Measurements from ENCODE around the gene DNAH14.
"Not testable (repeated sequence)": the region's sequence is repeated elsewhere in the genome, so short reads cannot be mapped to it uniquely, and the experiment has no call there.

The DNAH14 gene

DNA sequence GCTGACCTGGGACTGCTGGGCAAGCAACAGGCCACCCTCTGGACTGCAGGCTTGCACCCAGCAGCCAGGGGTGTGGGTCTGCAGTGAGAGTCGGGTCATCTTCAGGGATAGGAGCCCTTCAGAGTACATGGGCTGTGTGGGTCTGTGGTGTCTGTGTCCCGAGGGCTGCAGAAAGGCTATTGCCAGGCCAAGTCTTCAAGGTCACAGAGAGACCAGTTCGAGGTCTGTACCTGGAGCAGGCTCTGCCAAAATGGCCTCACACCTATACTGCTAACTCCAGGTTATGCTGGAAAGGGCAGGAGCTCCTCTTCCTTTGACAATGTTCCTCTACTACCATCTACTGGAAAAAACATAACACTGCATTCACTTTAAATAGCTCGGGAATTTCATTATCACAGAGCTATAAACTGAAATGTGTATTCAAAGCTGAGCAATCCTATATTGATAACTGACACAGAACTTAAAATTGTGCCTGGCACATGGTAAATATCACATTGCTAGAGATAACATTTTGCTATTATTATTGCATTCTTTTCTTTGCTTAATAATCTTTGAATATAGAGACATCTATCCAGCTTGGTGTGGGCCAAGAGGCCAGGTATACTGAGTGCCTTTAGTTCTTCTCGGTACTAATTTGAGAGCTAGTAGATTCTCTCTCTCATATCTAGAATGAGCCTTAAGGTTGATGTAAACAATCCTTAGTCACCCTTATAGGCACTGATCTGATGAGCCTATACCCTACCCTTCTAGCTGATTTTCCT, 6.9 kb upstream of the DNAH14 start:
- no peak for DNase-seq

DNA sequence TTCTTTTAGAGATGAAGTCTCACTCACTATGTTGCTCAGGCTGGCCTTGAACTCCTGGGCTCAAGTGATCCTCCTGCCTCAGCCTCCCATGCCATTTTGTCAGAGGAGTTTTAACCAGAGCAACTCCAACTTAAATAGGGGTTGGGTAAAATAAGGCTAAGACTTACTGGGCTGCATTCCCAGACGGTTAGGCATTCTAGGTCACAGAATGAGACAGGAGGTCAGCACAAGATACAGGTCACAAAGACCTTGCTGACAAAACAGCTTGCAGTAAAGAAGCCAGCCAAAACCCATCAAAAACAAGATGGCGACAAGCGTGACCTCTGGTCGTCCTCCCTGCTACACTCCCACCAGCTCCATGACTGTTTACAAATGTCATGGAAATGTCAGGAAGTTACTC, 5.7 kb upstream of the DNAH14 start:
- DNase-seq: no peak

GRCh38 chr1:224927631-224928030, 1.8 kb upstream of the DNAH14 start:
- DNase-seq: not testable (repeated sequence)

DNA sequence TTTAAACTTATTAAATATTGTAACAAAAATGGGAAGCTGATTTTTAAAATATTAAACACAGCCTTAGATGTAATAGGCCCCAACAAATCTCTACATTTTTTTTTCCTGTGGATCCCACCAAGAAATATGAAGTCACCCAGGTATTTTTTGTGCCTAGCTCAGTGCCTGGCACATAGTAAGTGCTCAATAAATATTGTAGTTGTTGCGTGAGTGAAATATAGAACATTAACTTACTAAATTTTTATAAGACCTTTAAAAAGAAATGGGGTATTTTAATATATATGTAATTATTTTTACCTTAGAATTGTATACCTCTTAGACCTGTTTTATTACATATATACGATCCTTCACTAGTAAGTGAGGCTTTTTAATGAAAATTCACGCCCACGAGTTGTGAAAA, 569 bp upstream of the DNAH14 start:
- DNase-seq: no peak

GRCh38 chr1:224931605-224932004, 2.1 kb downstream of the DNAH14 start:
- DNase-seq: no peak

- no peak for DNase-seq
Measured at GRCh38 chr1:224932607-224933249, 3.3 kb downstream of the DNAH14 start.

- DNase-seq: no peak
Measured at GRCh38 chr1:224933584-224933983, 4.1 kb downstream of the DNAH14 start.

- DNase-seq: no peak
Measured at GRCh38 chr1:224938652-224939051, 9.2 kb downstream of the DNAH14 start.

GRCh38 chr1:224939844-224940425, 10.5 kb downstream of the DNAH14 start:
- no peak for DNase-seq

DNA sequence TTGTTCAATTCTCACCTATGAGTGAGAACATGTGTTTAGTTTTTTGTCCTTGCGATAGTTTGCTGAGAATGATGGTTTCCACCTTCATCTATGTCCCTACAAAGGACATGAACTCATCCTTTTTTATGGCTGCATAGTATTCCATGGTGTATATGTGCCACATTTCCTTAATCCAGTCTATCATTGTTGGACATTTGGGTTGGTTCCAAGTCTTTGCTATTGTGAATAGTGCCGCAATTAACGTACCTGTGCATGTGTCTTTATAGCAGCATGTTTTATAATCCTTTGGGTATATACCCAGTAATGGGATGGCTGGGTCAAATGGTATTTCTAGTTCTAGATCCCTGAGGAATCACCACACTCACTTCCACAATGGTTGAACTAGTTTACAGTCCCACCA, 11.3 kb downstream of the DNAH14 start:
- not testable (repeated sequence) for DNase-seq

- DNase-seq: not testable (repeated sequence)
Measured at GRCh38 chr1:224945651-224946348, 16.3 kb downstream of the DNAH14 start.

DNA sequence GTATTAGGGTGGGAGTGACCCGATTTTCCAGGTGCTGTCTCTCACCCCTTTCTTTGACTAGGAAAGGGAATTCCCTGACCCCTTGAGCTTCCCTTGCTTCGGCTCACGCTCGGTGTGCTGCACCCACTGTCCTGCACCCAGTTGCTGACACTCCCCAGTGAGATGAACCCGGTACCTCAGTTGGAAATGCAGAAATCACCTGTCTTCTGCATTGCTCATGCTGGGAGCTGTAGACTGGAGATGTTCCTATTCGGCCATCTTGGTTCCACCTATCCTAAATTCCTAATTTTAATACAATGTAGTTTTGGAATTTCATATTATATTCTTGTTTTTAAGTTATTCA, 16.8 kb downstream of the DNAH14 start:
- not testable (repeated sequence) for DNase-seq

GRCh38 chr1:224957696-224958095, 28.2 kb downstream of the DNAH14 start:
- no peak for DNase-seq

GRCh38 chr1:224958490-224958889, 29.0 kb downstream of the DNAH14 start:
- DNase-seq: no peak

GRCh38 chr1:224959115-224959514, 29.6 kb downstream of the DNAH14 start:
- no peak for DNase-seq

- DNase-seq: no peak
Measured at GRCh38 chr1:224959656-224960055, 30.2 kb downstream of the DNAH14 start.

DNA sequence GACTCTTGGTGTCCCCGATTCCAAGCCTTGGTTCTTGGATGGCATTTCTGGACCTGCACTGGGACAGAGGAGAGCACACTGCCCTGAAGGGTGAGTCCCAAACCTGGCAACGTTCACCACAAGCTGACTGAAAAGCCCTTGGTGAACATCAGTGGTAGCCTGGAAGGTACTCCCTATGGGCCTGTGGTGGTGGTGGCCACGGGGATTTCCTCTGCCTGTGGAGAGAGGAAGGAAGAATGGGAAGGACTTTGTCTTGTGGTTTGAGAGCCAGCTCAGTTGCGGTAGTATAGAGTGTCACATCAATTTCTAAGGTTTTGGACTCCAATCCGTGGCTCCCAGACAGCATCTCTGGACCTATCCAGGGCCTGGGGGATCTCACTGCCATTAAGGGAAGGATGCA, 50.7 kb downstream of the DNAH14 start:
- DNase-seq: no peak

GRCh38 chr1:224981922-224982354, 52.5 kb downstream of the DNAH14 start:
- DNase-seq: not testable (repeated sequence)

DNA sequence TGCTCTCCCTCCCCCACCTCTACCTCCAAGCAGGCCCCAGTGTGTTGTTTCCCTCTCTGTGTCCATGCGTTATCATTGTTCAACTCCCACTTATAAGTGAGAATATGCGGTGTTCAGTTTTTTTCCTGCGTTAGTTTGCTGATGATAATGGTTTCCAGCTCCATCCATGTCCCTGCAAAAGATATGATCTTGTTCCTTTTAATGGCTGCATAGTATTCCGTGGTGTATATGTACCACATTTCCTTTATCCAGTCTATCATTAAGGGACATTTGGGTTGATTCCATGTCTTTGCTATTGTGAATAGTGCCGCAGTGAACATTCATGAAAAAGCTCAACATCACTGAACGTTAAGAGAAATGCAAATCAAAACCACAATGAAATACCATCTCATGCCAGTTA, 58.6 kb downstream of the DNAH14 start:
- DNase-seq: no peak

DNA sequence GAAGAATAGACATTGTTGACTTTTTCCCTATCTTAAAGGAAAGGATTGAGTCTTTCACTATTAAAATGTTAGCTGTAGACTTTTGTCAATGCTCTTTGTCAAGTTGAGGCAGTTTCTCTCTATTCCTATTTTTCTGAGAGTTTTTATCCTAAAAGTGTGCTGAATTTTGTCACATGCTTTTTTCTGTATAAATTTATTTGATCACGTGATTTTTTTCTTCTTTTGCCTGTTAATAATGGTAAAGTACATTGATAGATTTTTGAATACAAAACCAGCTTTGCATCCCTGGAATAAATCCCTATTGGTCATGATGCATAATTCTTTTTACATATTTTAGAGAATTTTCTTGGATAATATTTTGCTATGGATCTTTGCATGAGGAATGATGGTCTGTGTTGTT, 60.1 kb downstream of the DNAH14 start:
- no peak for DNase-seq

DNA sequence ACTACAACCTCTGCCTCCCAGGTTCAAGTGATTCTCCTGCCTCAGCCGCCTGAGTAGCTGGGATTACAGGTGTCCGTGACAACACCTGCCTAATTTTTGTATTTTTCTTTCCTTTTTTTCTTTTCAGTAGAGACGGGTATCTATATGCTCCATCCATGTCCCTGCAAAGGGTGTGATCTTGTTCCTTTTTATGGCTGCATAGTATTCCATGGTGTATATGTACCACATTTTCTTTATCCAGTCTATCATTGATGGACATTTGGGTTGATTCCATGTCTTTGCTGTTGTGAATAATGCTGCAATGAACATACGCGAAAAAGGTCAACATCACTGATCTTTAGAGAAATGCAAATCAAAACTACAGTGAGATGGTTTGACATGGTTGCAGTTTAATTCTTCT, 62.1 kb downstream of the DNAH14 start:
- DNase-seq: not testable (repeated sequence)

GRCh38 chr1:224995602-224996001, 66.1 kb downstream of the DNAH14 start:
- DNase-seq: no peak

- DNase-seq: no peak
Measured at GRCh38 chr1:224996266-224996665, 66.8 kb downstream of the DNAH14 start.

DNA sequence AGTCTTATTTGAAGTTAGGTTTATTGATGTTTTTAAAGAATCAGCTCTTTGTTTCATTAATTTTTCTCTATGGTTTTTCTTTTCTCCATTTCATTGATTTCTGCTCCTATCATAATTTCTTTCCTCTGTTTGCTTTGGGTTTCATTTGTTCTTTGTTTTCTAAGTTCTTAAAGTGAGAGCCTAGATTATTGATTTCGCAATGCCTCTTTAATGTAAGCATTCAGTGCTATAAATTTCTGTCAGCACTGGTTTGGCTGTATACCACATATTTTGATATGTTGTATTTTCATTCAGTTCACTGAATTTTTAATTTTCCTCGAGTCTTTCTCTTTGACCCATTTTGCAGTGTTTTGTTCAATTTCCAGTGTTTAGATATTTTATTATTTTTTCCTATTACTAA, 68.7 kb downstream of the DNAH14 start:
- no peak for DNase-seq

All from stimulated activated CD4-positive, alpha-beta T cell treated with anti-CD3 and anti-CD28 coated beads, Interleukin-4, amount 100 ng/mL, for 1 hour (primary cell).